ENCODE measurements around the gene HSP90AB1.

DNA sequence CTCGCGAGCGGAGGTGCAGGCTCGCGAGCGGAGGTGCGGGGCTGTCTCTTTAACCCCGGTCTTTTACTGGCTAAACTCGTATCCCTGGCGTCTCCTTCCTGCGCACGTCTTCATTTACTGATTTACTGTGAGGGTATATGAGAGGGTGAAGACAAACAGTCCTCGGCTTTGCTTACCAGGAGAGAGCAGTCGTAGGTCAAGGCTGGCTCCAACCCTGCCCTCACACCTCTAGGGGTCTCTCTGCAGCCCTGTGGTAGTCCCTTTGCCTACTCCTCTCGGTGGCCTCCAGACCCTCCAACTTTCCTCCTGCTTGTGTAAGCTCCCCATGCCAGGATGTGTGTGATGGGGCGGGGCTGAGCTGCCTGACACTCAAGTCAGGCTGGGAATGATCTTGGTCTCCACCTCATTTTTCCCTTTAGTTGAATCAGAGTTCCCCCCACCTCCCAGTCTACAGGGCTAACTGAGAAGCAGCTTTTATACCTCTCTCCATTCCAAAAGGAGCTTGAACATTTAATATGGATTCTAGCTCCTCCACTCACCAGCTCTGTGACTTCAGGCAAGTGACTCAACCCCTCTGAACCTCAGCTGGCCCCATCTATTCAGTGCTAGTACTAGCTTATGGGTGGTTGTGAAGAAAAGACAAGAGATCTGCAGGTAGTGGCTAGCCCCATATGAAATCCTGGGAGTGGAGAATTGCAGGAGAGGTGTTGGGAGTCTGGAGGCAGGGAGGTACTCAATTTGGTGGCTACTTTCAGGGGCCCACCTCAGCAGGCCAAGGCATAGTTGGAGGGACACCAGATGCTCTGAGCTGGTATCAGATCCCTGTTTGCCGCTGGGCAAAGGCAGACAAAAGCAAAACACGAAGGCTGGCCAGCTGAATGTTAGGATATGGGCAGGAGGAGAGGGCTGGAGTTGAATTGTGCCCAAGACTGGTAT is 22.6 kb upstream of the HSP90AB1 start:
- TF ChIP-seq EP300 (IDR thresholded peaks at IDR 0.05; ENCODE audit: low read depth) (no peak), POLR2A (IDR thresholded peaks at IDR 0.05) (no peak), POLR2AphosphoS5 (IDR thresholded peaks at IDR 0.05) (no peak)
- TF ChIP-seq, protein P1, sequence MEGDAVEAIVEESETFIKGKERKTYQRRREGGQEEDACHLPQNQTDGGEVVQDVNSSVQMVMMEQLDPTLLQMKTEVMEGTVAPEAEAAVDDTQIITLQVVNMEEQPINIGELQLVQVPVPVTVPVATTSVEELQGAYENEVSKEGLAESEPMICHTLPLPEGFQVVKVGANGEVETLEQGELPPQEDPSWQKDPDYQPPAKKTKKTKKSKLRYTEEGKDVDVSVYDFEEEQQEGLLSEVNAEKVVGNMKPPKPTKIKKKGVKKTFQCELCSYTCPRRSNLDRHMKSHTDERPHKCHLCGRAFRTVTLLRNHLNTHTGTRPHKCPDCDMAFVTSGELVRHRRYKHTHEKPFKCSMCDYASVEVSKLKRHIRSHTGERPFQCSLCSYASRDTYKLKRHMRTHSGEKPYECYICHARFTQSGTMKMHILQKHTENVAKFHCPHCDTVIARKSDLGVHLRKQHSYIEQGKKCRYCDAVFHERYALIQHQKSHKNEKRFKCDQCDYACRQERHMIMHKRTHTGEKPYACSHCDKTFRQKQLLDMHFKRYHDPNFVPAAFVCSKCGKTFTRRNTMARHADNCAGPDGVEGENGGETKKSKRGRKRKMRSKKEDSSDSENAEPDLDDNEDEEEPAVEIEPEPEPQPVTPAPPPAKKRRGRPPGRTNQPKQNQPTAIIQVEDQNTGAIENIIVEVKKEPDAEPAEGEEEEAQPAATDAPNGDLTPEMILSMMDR (IDR thresholded peaks at IDR 0.05): no peak
